Measurements from ENCODE around the gene ACP3.

DNA sequence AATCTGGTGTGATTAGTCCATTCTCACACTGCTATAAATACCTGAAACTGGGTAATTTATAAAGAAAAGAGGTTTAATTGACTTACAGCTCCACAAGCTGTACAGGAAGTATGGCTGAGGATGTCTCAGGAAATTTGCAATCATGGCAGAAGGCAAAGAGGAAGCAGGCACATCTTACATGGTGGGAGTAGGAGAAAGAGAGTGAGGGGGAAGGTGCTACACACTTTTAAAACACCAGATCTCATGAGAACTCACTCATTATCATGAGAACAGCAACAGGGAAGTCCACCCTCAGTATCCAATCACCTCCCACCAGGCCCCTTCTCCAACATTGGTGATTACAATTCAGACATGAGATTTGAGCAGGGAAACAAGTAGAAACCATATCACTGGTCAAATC, 24.0 kb upstream of the ACP3 start:
- TF ChIP-seq CTCF (conservative IDR thresholded peaks at IDR 0.05) (no peak), ZFX (IDR thresholded peaks at IDR 0.05) (no peak)
